Prostate gland (tissue), 2 donors: ENCODE data around the gene SGCE. TPM values are rescaled to one million over a fixed set of nuclear protein-coding genes. Genes with fewer than 3 reads are reported as not detected.
A peak's percentile ranks its signal among the peaks of the same experiment; 100 is the strongest.

Experiments used
- DNase-seq: peaks from one replicate; pipeline ENCODE4 v3.0.0-alpha.2; 2019; ENCODE audit warnings: low spot score
- H3K27ac ChIP-seq, 2 donors: fragments of 200-600 bp; sonication (generic); 2 replicates each; pipeline ENCODE4 v1.5.1; 2017 to 2019
- H3K27me3 ChIP-seq: fragments of 200-600 bp; sonication (generic); replicated peaks from 2 replicates; pipeline ENCODE4 v1.5.1; 2019; ENCODE audit not compliant: insufficient read depth
- H3K36me3 ChIP-seq, 2 donors: fragments of 200-600 bp; sonication (generic); 1 replicate in 1 of 2; 2 replicates in 1 of 2; pipeline versions ENCODE4 v1.5.1 to v1.8.1; 2017 to 2019
- H3K4me1 ChIP-seq: fragments of 200-600 bp; sonication (generic); replicated peaks from 2 replicates; pipeline ENCODE4 v1.5.1; 2019
- H3K4me3 ChIP-seq, 2 donors: fragments of 200-600 bp; sonication (generic); 2 replicates each; pipeline ENCODE4 v1.5.1; 2017 to 2019
- H3K9me3 ChIP-seq: fragments of 200-600 bp; sonication (generic); 2 replicates; pipeline ENCODE4 v1.5.1; 2017
- POLR2A ChIP-seq: fragments of 450-650 bp; IDR thresholded peaks from one replicate; pipeline ENCODE4 v1.6.1; 2016; ENCODE audit warnings: antibody characterized with exemption, mild to moderate bottlenecking
- POLR2AphosphoS5 ChIP-seq: sonication (generic); formaldehyde crosslinking; IDR thresholded peaks from one replicate; pipeline ENCODE4 v1.6.1; 2017; ENCODE audit warnings: antibody characterized with exemption
- WGBS: methylation state at CpG from one replicate; pipeline ENCODE4 v1.1.5; 2018; 5-methylcytosine and 5-hydroxymethylcytosine counted together
- intact Hi-C: fragments of 100-400 bp; cut with DNase I; formaldehyde crosslinking; loops from one replicate; pipeline ENCODE4 v1.14.2; 2022
- total RNA-seq, 2 donors: library from RNA; depleted of rRNA; stranded (reverse); fragments of >200 nt; gene quantifications; one replicate each; pipeline ENCODE4 v1.1.0, GENCODE V29; 2016
- TF ChIP-seq, protein P1 (sequence below), 4 experiments: fragments of 200-600 bp in 2 of 4; fragments of 450-650 bp in 2 of 4; sonication (generic) in 2 of 4; IDR thresholded peaks; 1 replicate in 3 of 4; 2 replicates in 1 of 4; pipeline ENCODE4 v1.5.1; 2016 to 2019; ENCODE audit warnings: antibody characterized with exemption in 4 of 4, mild to moderate bottlenecking in 2 of 4, moderate library complexity in 2 of 4

SGCE gene
- total RNA-seq, 2 donors from 2014 or later: 34.9 to 113 TPM

DNA sequence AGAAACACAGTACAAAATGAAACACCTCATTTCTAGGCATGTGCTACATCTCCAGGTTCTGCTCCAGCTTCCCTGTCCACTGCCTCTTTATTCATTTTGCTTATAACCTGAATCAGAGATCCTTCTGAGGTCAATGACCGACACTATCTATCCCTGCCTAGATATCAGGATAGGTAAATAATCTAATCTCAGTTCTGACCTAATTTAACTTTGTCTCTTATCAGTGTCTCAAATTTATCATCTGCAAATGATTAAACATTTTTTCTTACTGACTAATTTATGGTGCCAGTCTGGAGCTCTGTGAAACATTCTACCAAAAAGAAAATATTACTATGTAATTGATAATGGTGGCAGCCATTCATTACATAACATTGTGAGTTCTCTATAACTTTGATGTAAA lies 61.1 kb downstream of the SGCE start:
- Histone ChIP-seq H3K27me3 (no peaks in the 10 kb centered on the region), H3K36me3 (no peaks in the 10 kb centered on the region), H3K9me3 (no peaks in the 10 kb centered on the region), H3K4me3 (no peak overlapping the region), H3K4me1 (no peaks in the 10 kb centered on the region), H3K27ac (no peak overlapping the region)
- no peak for DNase-seq
- TF ChIP-seq, protein P1, sequence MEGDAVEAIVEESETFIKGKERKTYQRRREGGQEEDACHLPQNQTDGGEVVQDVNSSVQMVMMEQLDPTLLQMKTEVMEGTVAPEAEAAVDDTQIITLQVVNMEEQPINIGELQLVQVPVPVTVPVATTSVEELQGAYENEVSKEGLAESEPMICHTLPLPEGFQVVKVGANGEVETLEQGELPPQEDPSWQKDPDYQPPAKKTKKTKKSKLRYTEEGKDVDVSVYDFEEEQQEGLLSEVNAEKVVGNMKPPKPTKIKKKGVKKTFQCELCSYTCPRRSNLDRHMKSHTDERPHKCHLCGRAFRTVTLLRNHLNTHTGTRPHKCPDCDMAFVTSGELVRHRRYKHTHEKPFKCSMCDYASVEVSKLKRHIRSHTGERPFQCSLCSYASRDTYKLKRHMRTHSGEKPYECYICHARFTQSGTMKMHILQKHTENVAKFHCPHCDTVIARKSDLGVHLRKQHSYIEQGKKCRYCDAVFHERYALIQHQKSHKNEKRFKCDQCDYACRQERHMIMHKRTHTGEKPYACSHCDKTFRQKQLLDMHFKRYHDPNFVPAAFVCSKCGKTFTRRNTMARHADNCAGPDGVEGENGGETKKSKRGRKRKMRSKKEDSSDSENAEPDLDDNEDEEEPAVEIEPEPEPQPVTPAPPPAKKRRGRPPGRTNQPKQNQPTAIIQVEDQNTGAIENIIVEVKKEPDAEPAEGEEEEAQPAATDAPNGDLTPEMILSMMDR (IDR thresholded peaks at IDR 0.05): no peak
- no peak for TF ChIP-seq POLR2AphosphoS5
- no peak for TF ChIP-seq POLR2A
- 77% methylated on average over 1 of the region's 1 CpG for WGBS
- intact Hi-C loops: no loop called here

DNA sequence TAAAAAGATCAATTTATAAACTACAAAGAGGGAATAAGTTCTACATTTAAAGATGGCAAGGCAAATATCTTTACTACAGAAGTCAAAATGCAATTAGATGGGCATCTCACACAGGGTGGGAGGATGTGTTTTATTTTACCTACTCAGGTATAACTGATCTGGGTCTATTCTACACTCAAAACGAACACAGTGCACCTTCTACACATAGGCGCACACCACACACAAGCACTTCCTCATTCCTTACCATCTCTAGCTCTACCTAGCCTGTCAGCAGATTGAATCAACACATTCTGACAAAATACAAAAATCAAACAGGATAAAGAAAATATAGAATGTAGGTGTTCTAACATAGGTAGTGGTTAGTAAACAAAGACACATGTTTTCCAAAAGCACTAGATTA lies 64.8 kb downstream of the SGCE start:
- TF ChIP-seq POLR2A (no peak), POLR2AphosphoS5 (no peak)
- TF ChIP-seq, protein P1 (IDR thresholded peaks at IDR 0.05): no peak
- Histone ChIP-seq H3K4me3 (no peak overlapping the region), H3K27me3 (no peaks in the 10 kb centered on the region), H3K9me3 (no peaks in the 10 kb centered on the region), H3K4me1 (no peaks in the 10 kb centered on the region), H3K36me3 (no peaks in the 10 kb centered on the region), H3K27ac (no peak overlapping the region)
- intact Hi-C loops: no loop called here
- 70% methylated on average over 2 of the region's 2 CpGs for WGBS
- DNase-seq: no peak

DNA sequence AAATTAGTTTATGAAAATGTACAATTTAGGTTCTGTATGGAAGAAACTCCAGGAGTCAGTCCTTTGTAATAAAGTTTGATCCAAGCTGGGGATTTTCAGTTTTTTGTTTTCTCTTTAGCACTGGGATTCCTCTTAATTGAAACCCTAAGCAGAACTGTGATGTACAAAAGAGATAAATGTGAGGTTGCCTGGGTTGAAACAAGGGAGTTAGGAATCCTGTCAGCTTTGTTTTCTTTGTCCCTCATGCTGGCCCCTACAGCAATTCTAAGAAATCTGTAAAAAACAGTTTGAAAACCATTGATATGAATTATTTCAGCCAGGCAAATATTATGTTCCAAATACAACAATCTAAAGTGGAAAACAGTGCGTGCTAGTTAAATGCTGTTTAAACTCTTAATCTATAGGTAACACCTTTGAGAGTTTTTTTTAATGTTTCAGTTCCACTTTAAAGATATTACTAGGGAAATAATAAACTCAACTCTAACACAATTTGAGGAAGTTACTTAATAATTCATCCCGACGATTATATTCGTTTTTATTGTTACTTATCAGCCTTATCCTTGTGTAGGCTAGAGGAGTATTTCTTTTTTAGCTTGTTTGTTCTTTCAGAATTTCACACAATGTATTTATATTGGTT lies 65.3 kb downstream of the SGCE start:
- Histone ChIP-seq H3K27me3 (no peaks in the 10 kb centered on the region), H3K4me1 (no peaks in the 10 kb centered on the region), H3K36me3 (no peaks in the 10 kb centered on the region), H3K27ac (no peak overlapping the region), H3K4me3 (no peak overlapping the region), H3K9me3 (no peaks in the 10 kb centered on the region)
- 78% methylated on average over 4 of the region's 4 CpGs for WGBS
- TF ChIP-seq POLR2AphosphoS5 (no peak), POLR2A (no peak)
- TF ChIP-seq, protein P1 (IDR thresholded peaks at IDR 0.05): no peak
- DNase-seq: no peak
- intact Hi-C loops: no loop called here

DNA sequence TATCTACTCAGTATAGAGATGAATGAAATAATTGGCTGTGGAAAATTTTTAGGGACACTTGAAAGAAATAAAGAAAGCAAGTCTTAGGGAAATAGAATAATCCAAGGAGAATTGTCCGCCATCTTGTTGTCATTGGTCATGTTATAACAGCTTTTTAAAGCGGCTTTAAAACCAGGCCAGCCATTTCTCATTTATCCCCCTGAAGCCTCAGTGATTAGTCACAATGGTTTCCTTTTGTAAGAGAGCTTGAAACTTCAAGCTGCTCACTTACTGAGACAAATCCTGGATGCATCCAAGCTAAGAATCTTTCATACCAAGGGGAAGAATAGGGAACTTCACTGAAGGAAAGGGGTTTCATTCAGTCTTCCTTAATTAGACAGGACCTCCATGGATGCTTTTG lies 67.9 kb downstream of the SGCE start:
- no peak for DNase-seq
- WGBS: 92% methylated on average over 2 of the region's 2 CpGs
- Histone ChIP-seq H3K4me3 (no peak overlapping the region), H3K4me1 (no peaks in the 10 kb centered on the region), H3K9me3 (no peaks in the 10 kb centered on the region), H3K27me3 (no peaks in the 10 kb centered on the region), H3K36me3 (no peaks in the 10 kb centered on the region), H3K27ac (no peak overlapping the region)
- TF ChIP-seq POLR2AphosphoS5 (no peak), POLR2A (no peak)
- TF ChIP-seq, protein P1 (IDR thresholded peaks at IDR 0.05): no peak
- intact Hi-C loops: no loop called here

DNA sequence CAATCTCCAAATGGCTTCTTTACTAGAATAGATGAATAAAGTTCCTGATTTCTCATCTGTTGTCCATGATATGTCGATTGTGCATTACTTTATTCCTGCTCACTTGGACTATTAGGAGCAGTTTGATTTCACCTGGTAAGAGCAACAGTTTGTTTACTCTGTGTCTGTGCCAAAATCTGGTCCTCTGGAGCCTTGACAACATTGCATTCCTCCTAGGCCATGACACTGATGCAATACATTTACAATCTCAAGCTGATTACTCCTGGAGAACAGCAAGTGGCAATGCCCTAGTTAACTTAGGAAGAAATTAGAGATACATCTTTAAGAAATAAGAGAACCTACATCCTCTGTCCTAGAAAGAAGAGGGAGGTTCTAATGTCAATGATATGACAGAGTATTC lies 71.8 kb downstream of the SGCE start:
- TF ChIP-seq POLR2AphosphoS5 (peak; percentile 16), POLR2A (no peak)
- TF ChIP-seq, protein P1 (IDR thresholded peaks at IDR 0.05): no peak
- H3K4me1 ChIP-seq: no peaks in the 10 kb centered on the region
- WGBS: 62% methylated on average over 1 of the region's 1 CpG
- peak; percentile 46 for DNase-seq
- H3K27ac ChIP-seq: no peak overlapping the region
- H3K9me3 ChIP-seq: no peaks in the 10 kb centered on the region
- H3K36me3 ChIP-seq: no peaks in the 10 kb centered on the region
- no peak overlapping the region for H3K4me3 ChIP-seq
- intact Hi-C loops: no loop called here
- no peaks in the 10 kb centered on the region for H3K27me3 ChIP-seq
